ENCODE data around the gene TMEM101. TPM values are rescaled to one million over a fixed set of nuclear protein-coding genes. Genes with fewer than 3 reads are reported as not detected.

Gene TMEM101
- total and polyA plus RNA-seq, 2 donors (not counting 3 experiments of a cell fraction or from before 2014, with no cell fraction given): 30.4 to 60.2 TPM

- no peak overlapping the region for H3K27ac ChIP-seq (ENCODE audit: insufficient read depth, low read depth, low read length)
- H3K4me3 ChIP-seq (replicated peaks in 1 of 3; ENCODE audit: insufficient read depth in 1 of 3, low read depth in 1 of 3, low read length in 3 of 3): no peak overlapping the region
- FAIRE-seq (no peak), DNase-seq (ENCODE audit: low read depth, low spot score) (no peak)
- H3K4me1 ChIP-seq (ENCODE audit: control insufficient read depth, extremely low read depth, insufficient read depth, low read length): peaks cover 17% of the 10 kb centered on the region
- ChIA-PET POLR2A (no interaction called here), CTCF (interaction anchor here (0.7 to 0.8 kb wide), 2 partner anchors 30 to 67 kb away, joined by 3 read pairs; no protein-coding TSS in a partner anchor)
- H3K9me1 ChIP-seq (replicated peaks; ENCODE audit: control insufficient read depth, extremely low read depth, insufficient read depth, low read length): no peaks in the 10 kb centered on the region
- H4K20me1 ChIP-seq (replicated peaks; ENCODE audit: control insufficient read depth, extremely low read depth, insufficient read depth, low read length): no peaks in the 10 kb centered on the region
- no TSS peak for BruUV-seq (replicated peaks)
- no peak overlapping the region for H3K9ac ChIP-seq (replicated peaks; ENCODE audit: extremely low read depth, insufficient read depth, low read length)
- H3K36me3 ChIP-seq (ENCODE audit: control insufficient read depth in 2 of 2, extremely low read depth in 1 of 2, insufficient read depth in 2 of 2, low read length in 2 of 2): no peaks in the 10 kb centered on the region
- no peak overlapping the region for H2AFZ ChIP-seq (ENCODE audit: low read depth, low read length)
- intact Hi-C loops (cut with micrococcal nuclease) (no loop called here), dilution Hi-C loops (cut with MboI; ENCODE audit: extremely low pct_ligation_motif_present, low sequenced_read_pairs) (no loop called here)
- TF ChIP-seq POLR2A (IDR thresholded peaks at IDR 0.05; ENCODE audit: low read depth, low read length): no peak
- TF ChIP-seq JUN (IDR thresholded peaks at IDR 0.05; ENCODE audit: borderline replicate concordance, insufficient read depth, insufficient read length, low read depth): no peak
- no peak for TF ChIP-seq POLR2AphosphoS5 (IDR thresholded peaks at IDR 0.05; ENCODE audit: insufficient read depth, low read depth, low read length)
- TF ChIP-seq MYC (IDR thresholded peaks at IDR 0.05; ENCODE audit: low read depth, low read length): no peak
- no peak for TF ChIP-seq MAX (IDR thresholded peaks at IDR 0.05; ENCODE audit: insufficient read depth, insufficient read length)
- H3K79me2 ChIP-seq (ENCODE audit: control insufficient read depth, insufficient read depth, low read length): no peaks in the 10 kb centered on the region
- H3K27me3 ChIP-seq (ENCODE audit: control insufficient read depth in 2 of 2, insufficient read depth in 2 of 2, low read length in 2 of 2): no peaks in the 10 kb centered on the region
- H3K4me2 ChIP-seq (ENCODE audit: insufficient read depth, low read length): no peak overlapping the region
- no peaks in the 10 kb centered on the region for H3K9me3 ChIP-seq (replicated peaks; ENCODE audit: control insufficient read depth, insufficient read depth, low read length)
Measured at GRCh38 chr17:44010966-44011647, 3.7 kb downstream of the TMEM101 start.

- dilution Hi-C loops (cut with MboI; ENCODE audit: extremely low pct_ligation_motif_present, low sequenced_read_pairs): no loop called here
- Histone ChIP-seq H3K4me2 (ENCODE audit: insufficient read depth, low read length) (no peak overlapping the region), H4K20me1 (replicated peaks; ENCODE audit: control insufficient read depth, extremely low read depth, insufficient read depth, low read length) (no peaks in the 10 kb centered on the region), H3K9me3 (replicated peaks; ENCODE audit: control insufficient read depth, insufficient read depth, low read length) (no peaks in the 10 kb centered on the region), H3K4me1 (ENCODE audit: control insufficient read depth, extremely low read depth, insufficient read depth, low read length) (peaks cover 21% of the 10 kb centered on the region), H3K79me2 (ENCODE audit: control insufficient read depth, insufficient read depth, low read length) (peaks cover 9% of the 10 kb centered on the region), H3K36me3 (ENCODE audit: control insufficient read depth in 2 of 2, extremely low read depth in 1 of 2, insufficient read depth in 2 of 2, low read length in 2 of 2) (no peaks in the 10 kb centered on the region), H3K27ac (ENCODE audit: insufficient read depth, low read depth, low read length) (no peak overlapping the region), H3K9ac (replicated peaks; ENCODE audit: extremely low read depth, insufficient read depth, low read length) (no peak overlapping the region), H2AFZ (ENCODE audit: low read depth, low read length) (no peak overlapping the region), H3K27me3 (ENCODE audit: control insufficient read depth in 2 of 2, insufficient read depth in 2 of 2, low read length in 2 of 2) (no peaks in the 10 kb centered on the region), H3K9me1 (replicated peaks; ENCODE audit: control insufficient read depth, extremely low read depth, insufficient read depth, low read length) (no peaks in the 10 kb centered on the region), H3K4me3 (replicated peaks in 1 of 3; ENCODE audit: insufficient read depth in 1 of 3, low read depth in 1 of 3, low read length in 3 of 3) (no peak overlapping the region)
- POLR2A ChIA-PET: no interaction called here
- DNase-seq (ENCODE audit: low read depth, low spot score): no peak
- CTCF ChIA-PET: interaction anchor here (1.1 to 6.0 kb wide), 8 partner anchors 29 to 202 kb away, joined by 3 to 27 read pairs (median 5); partner anchors contain the start of gene HDAC5
- TSS peak; percentile 9 for BruUV-seq (replicated peaks)
- intact Hi-C loops (cut with micrococcal nuclease): loop anchor here (10.0 kb wide), 1 partner anchor 106 kb away; no protein-coding TSS in a partner anchor
- no peak for FAIRE-seq
- TF ChIP-seq CTCF (IDR thresholded peaks at IDR 0.05; ENCODE audit: extremely low read depth in 1 of 2, insufficient read depth in 1 of 2, low read depth in 1 of 2, low read length in 2 of 2) (no peak), EZH2 (IDR thresholded peaks at IDR 0.05; ENCODE audit: borderline replicate concordance, low read depth, low read length, severe bottlenecking) (no peak), MAX (IDR thresholded peaks at IDR 0.05; ENCODE audit: insufficient read depth, insufficient read length) (no peak), POLR2A (IDR thresholded peaks at IDR 0.05; ENCODE audit: low read depth, low read length) (no peak), JUN (IDR thresholded peaks at IDR 0.05; ENCODE audit: borderline replicate concordance, insufficient read depth, insufficient read length, low read depth) (no peak), MYC (IDR thresholded peaks at IDR 0.05; ENCODE audit: low read depth, low read length) (no peak), FOS (IDR thresholded peaks at IDR 0.05; ENCODE audit: borderline replicate concordance, insufficient read depth, low read length) (no peak), GATA2 (IDR thresholded peaks at IDR 0.05; ENCODE audit: insufficient read depth, insufficient read length, low read depth, low read length) (no peak), POLR2AphosphoS5 (IDR thresholded peaks at IDR 0.05; ENCODE audit: insufficient read depth, low read depth, low read length) (no peak)
Measured at GRCh38 chr17:44008205-44008909, 6.4 kb downstream of the TMEM101 start.

All from endothelial cell of umbilical vein (primary cell).